GM19193 (cell line): ENCODE data around the gene PRRX1.

Experiments used
- POLR2A ChIP-seq: IDR thresholded peaks from 4 replicates; pipeline ENCODE4 v1.6.1; 2011; ENCODE audit not compliant: insufficient read depth, insufficient read length; ENCODE audit errors: extremely low read depth

PRRX1 gene

DNA sequence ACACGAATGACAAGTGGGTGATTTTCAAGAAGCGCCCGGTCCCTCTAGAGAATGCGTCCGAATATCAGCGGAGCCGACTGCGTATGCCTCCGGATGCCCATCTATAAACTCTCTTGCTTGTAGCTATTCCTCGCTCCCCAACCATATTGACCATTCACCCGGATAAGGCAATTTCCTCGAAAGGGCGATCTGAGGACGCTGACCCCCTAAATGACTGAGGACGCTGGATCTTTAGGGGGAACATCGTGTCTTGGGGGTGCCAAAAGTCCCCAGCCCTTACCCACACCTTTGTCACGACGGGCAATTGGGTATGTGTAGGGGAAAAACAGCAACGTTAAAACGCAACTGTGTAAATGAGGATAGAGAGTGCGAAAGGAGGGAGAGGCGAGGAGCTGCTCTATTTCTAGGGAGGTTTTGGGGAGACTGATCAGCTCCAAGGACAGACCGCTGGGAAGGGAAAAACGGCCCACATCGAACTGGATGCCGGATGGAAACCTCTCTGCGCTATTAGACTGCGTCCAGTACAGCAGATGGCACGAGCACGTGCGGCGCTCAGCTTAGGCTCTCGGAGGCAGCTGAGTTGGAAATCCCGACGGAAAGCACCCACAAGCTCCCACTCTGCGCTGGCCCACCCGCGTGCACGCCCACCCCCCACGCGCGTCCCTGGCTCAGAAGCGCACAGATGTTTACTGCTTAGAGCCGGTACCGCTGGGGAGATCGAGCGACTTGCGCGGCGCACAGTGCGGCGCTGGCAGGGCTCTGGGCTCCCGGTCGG, 2.9 kb upstream of the PRRX1 start:
- no peak for TF ChIP-seq POLR2A

DNA sequence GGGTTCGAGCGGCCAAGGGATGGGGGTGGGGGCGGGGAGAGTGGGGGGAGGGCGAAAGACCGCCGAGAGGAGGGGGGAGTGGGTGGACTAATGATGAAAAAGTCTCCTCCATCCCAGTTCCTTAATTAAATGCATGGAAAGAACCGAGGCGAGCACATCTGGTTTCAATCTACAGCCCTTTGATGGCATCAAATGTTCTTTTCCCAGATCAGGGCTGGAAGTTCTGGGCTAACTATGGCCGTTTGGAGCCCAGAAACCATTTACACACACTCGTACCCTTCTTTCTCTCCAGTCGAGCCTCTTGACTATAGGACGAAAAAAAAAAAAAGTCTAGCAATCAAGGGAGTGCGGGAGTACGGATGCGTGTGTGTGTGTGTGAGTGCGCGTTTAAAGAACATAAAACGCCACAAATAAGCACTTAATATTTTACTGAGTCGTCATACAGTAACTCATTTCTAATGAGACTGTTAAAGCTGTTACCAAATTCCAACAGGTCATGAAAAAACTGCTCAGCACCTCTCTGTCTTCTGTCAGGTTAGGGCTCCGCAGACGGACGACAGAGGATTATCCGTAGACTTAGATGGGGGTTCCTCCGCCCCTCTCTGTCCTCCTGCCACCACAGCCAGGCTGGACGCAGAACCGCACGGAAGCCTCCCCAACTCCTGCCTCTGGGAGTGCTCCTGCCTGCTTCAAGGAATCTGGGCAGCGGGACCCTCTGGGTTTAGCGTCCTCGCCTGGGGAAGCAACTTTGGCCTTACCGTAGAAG, 2.1 kb upstream of the PRRX1 start:
- TF ChIP-seq POLR2A: no peak

GRCh38 chr1:170662561-170663403, 1.1 kb upstream of the PRRX1 start:
- no peak for TF ChIP-seq POLR2A

DNA sequence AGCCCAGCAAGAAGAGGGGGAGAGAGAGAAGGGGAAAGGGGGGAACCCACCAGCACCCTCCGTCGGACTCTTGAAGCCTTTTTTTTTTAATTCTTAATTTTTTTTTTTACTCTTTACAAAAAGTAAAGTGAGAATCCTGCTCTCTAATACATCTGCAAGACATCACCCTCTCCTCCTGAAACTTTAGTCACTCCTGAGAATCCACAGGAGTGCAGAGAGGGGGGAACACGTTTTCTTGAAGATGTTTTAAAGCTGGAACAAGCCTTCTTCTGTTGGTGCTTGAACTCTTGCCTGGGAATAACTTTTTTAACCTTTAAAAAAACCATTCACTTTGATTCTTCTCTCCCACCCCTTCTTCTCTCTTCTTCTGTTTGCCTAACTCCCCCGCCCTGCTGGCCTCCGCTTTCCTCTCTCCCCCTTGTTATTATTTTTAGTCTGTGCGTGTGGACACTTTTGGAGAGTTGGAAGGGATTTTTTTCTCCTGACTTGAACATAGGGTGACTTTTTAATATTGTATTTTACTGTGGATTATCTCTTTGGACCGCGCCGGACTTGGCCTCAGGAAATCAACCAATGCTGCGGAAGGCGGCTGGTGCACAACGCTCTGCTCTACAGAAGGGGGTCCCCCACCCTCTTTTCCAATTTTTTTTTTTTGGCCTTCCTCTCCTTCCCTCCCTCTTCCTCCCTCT, 383 bp upstream of the PRRX1 start:
- TF ChIP-seq POLR2A: no peak

GRCh38 chr1:170664828-170665612, 1.1 kb downstream of the PRRX1 start:
- no peak for TF ChIP-seq POLR2A

- TF ChIP-seq POLR2A: no peak
Measured at GRCh38 chr1:170665629-170666028, 1.7 kb downstream of the PRRX1 start.

DNA sequence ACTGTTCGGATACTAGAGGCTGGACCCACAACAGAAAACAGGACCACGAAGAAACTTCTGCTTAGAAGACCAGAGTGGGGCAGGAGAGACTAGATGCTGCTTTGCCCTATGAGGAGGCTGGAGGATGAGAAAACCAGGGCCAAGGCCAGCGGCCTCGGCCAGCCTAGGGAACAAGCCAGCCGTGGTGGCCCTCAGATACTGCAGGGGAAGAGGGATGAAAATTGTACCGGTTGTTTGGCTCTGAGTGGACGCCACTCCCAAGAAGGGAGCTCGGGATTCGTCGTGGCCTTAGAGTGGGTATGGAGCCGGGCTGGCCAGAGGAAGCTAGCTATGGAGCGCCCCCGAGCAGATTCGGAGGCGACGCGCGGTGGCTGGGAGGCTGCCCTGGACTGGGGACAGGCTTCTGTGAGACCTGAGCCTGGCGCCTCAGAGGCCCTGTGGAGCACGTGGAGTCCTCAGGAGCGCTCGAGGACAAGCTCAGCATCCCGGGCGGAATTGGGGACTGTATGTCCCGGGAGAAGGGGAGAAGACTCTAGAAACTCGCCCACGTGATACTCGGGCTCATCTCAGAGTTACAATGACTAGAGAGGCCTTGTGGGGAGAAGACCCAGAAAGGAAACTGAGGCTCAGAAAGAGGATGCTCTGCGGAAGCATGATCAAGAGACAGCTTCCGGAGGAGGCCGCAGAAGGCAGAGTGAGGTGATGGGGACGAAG, 2.8 kb downstream of the PRRX1 start:
- TF ChIP-seq POLR2A: no peak

GRCh38 chr1:170668209-170669106, 4.5 kb downstream of the PRRX1 start:
- no peak for TF ChIP-seq POLR2A

DNA sequence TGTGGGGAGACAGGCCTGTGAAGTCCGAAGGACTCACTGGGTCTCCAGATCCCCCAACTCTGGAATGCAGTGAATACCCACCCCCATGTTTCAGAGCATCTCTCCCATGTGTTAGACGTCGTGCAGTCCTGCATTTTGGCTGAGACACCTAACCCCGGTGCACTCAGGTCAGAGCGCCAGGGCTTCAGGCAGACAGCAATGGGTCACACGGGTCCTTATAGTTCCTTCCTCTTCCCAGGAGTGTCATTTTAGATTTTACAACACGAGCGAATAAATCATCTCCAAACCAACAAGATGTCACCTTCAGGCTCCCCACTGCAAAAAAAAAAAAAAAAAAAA, 5.1 kb downstream of the PRRX1 start:
- no peak for TF ChIP-seq POLR2A

- no peak for TF ChIP-seq POLR2A
Measured at GRCh38 chr1:170669586-170670530, 5.9 kb downstream of the PRRX1 start.

GRCh38 chr1:170670802-170671628, 7.1 kb downstream of the PRRX1 start:
- TF ChIP-seq POLR2A: no peak
